ENCODE results near the gene SLC12A5.

Gene SLC12A5

DNA sequence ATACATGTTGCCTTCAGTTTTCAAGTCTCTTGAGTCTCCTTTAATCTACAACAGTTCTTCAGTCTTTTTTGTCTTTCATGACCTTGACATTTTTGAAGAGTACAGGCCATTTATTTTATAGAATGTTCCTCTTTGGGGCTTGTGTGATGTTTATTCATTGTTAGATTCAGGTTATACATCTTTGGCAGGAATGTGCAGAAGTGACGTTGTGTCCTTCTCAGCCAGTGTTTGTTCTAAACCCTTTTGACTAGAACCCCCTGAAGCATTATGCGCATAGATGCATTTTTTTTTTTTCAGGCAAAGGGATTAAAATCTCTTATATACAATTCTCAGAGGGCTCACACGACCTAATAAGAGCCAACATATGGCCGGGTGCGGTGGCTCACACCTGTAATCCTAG is 72.0 kb downstream of the SLC12A5 start:
- ChIA-PET CTCF (interaction anchor here (1.2 kb wide), 1 partner anchor 78 kb away, joined by 5 read pairs; no protein-coding TSS in a partner anchor), POLR2A (no interaction called here)
- no peak overlapping the region for H3K27ac ChIP-seq (ENCODE audit: extremely low read depth, low read depth, low read length)

DNA sequence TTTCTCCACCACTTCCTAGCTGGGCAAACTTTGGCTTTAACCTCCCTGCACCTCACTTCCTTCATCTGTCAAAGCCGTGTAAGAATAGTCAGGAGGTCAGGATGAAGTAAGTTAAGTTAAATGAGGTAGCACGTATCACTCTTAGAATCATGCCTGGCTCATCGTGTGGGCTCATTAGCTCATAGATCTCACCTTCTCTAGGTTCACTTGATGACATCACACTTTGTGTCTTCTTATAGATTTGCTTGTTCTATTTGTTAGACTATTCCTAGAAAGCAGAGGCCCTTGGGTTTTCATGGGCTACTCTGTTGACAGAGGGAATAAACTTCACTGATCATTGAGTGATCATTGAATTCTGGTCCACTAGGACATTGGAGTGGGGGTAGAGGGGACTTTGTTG is 72.9 kb downstream of the SLC12A5 start:
- no peaks in the 10 kb centered on the region for H3K9me3 ChIP-seq (ENCODE audit: control insufficient read depth, insufficient read depth, low read depth, low read length)
- H3K4me1 ChIP-seq (ENCODE audit: control insufficient read depth, insufficient read depth, low read length), result no peaks in the 10 kb centered on the region
- ChIA-PET POLR2A (no interaction called here), CTCF (interaction anchor here (1.2 to 1.7 kb wide), 2 partner anchors 79 to 132 kb away, joined by 5 to 7 read pairs; no protein-coding TSS in a partner anchor)
- no peaks in the 10 kb centered on the region for H3K36me3 ChIP-seq (ENCODE audit: control insufficient read depth in 2 of 2, insufficient read depth in 1 of 2, low read length in 2 of 2)
- no peak overlapping the region for H3K4me3 ChIP-seq (ENCODE audit: low read depth, low read length)
- H3K27ac ChIP-seq (ENCODE audit: extremely low read depth, low read depth, low read length), result no peak overlapping the region
- TF ChIP-seq, protein P1, sequence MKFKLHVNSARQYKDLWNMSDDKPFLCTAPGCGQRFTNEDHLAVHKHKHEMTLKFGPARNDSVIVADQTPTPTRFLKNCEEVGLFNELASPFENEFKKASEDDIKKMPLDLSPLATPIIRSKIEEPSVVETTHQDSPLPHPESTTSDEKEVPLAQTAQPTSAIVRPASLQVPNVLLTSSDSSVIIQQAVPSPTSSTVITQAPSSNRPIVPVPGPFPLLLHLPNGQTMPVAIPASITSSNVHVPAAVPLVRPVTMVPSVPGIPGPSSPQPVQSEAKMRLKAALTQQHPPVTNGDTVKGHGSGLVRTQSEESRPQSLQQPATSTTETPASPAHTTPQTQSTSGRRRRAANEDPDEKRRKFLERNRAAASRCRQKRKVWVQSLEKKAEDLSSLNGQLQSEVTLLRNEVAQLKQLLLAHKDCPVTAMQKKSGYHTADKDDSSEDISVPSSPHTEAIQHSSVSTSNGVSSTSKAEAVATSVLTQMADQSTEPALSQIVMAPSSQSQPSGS (tag by site-specific recombination; IDR thresholded peaks at IDR 0.05; ENCODE audit: low read depth), result peak; percentile 44; the same call in 1 of the 2 replicates
- no peak for TF ChIP-seq ZNF544 (tag by site-specific recombination; IDR thresholded peaks at IDR 0.05)
- TF ChIP-seq TCF7L2 (IDR thresholded peaks at IDR 0.05; ENCODE audit: borderline replicate concordance, low read depth, low read length), result no peak
- TF ChIP-seq, protein P2, sequence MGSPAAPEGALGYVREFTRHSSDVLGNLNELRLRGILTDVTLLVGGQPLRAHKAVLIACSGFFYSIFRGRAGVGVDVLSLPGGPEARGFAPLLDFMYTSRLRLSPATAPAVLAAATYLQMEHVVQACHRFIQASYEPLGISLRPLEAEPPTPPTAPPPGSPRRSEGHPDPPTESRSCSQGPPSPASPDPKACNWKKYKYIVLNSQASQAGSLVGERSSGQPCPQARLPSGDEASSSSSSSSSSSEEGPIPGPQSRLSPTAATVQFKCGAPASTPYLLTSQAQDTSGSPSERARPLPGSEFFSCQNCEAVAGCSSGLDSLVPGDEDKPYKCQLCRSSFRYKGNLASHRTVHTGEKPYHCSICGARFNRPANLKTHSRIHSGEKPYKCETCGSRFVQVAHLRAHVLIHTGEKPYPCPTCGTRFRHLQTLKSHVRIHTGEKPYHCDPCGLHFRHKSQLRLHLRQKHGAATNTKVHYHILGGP (tag by site-specific recombination; IDR thresholded peaks at IDR 0.05), result peak; percentile 41; the same call in 1 of the 2 replicates

More for the DNA sequence above, 72.0 kb downstream of the SLC12A5 start:
- Histone ChIP-seq H3K4me3 (ENCODE audit: low read depth, low read length) (no peak overlapping the region), H3K9me3 (ENCODE audit: control insufficient read depth, insufficient read depth, low read depth, low read length) (no peaks in the 10 kb centered on the region), H3K4me1 (ENCODE audit: control insufficient read depth, insufficient read depth, low read length) (no peaks in the 10 kb centered on the region), H3K36me3 (ENCODE audit: control insufficient read depth in 2 of 2, insufficient read depth in 1 of 2, low read length in 2 of 2) (no peaks in the 10 kb centered on the region)
- no peak for TF ChIP-seq ZSCAN23 (tag by site-specific recombination; IDR thresholded peaks at IDR 0.05)
- no peak for TF ChIP-seq BCL11B (tag by site-specific recombination; IDR thresholded peaks at IDR 0.05; ENCODE audit: low read depth)
- TF ChIP-seq KLF9 (tag by site-specific recombination; IDR thresholded peaks at IDR 0.05; ENCODE audit: low read depth), result no peak
- no peak for TF ChIP-seq ZNF404 (tag by site-specific recombination; IDR thresholded peaks at IDR 0.05)
- TF ChIP-seq, protein P3, sequence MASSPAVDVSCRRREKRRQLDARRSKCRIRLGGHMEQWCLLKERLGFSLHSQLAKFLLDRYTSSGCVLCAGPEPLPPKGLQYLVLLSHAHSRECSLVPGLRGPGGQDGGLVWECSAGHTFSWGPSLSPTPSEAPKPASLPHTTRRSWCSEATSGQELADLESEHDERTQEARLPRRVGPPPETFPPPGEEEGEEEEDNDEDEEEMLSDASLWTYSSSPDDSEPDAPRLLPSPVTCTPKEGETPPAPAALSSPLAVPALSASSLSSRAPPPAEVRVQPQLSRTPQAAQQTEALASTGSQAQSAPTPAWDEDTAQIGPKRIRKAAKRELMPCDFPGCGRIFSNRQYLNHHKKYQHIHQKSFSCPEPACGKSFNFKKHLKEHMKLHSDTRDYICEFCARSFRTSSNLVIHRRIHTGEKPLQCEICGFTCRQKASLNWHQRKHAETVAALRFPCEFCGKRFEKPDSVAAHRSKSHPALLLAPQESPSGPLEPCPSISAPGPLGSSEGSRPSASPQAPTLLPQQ (tag by site-specific recombination; IDR thresholded peaks at IDR 0.05), result no peak
- TF ChIP-seq ZNF37A (tag by site-specific recombination; IDR thresholded peaks at IDR 0.05), result no peak
- no peak for TF ChIP-seq ZNF48 (tag by site-specific recombination; IDR thresholded peaks at IDR 0.05)
- TF ChIP-seq ZNF621 (tag by site-specific recombination; IDR thresholded peaks at IDR 0.05), result no peak

DNA sequence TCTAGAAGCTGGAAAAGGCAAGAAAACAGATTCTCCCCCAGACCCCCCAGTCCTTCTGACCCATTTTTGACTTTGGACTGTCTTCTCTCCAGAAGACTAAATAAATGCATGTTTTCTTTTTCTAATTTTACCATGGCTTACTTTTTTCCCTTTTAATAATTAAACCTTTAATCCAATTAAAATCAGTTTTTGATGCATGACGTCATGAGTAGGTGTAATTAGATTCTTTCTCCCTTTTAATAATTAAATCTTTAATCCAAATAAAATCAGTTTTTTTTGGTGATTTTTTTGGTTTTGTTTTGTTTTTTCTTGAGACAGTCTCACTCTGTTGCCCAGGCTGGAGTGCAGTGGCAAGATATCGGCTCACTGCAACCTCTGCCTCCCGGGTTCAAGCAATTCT is 73.9 kb downstream of the SLC12A5 start:
- H3K9me3 ChIP-seq (ENCODE audit: control insufficient read depth, insufficient read depth, low read depth, low read length), result no peaks in the 10 kb centered on the region
- no peak for TF ChIP-seq SETDB1 (IDR thresholded peaks at IDR 0.05; ENCODE audit: insufficient read length, low read length)
- TF ChIP-seq, protein P1 (tag by site-specific recombination; IDR thresholded peaks at IDR 0.05; ENCODE audit: low read depth), result 0 out of 2 replicates have a peak, but pooled peaks have one; percentile 7
- H3K36me3 ChIP-seq (ENCODE audit: control insufficient read depth in 2 of 2, insufficient read depth in 1 of 2, low read length in 2 of 2), result no peaks in the 10 kb centered on the region
- H3K4me1 ChIP-seq (ENCODE audit: control insufficient read depth, insufficient read depth, low read length), result no peaks in the 10 kb centered on the region
- H3K4me3 ChIP-seq (ENCODE audit: low read depth, low read length), result no peak overlapping the region
- ChIA-PET POLR2A (no interaction called here), CTCF (interaction anchor here (1.7 to 1.8 kb wide), 2 partner anchors 80 to 133 kb away, joined by 4 to 7 read pairs; no protein-coding TSS in a partner anchor)
- H3K27ac ChIP-seq (ENCODE audit: extremely low read depth, low read depth, low read length), result no peak overlapping the region
